NK-92 treated with Interleukin-12 subunit alpha and Interleukin-12 subunit beta, amount 100 ng/mL, for 24 hours (cell line): ENCODE data around the gene UBAP1.
A peak's percentile ranks its signal among the peaks of the same experiment; 100 is the strongest.
"Not testable (repeated sequence)": the region's sequence is repeated elsewhere in the genome, so short reads cannot be mapped to it uniquely, and the experiment has no call there.

Experiments used
- DNase-seq: peaks from one replicate; lab custom pipeline; 2025; lab: John Stamatoyannopoulos, UW

The UBAP1 gene

DNA sequence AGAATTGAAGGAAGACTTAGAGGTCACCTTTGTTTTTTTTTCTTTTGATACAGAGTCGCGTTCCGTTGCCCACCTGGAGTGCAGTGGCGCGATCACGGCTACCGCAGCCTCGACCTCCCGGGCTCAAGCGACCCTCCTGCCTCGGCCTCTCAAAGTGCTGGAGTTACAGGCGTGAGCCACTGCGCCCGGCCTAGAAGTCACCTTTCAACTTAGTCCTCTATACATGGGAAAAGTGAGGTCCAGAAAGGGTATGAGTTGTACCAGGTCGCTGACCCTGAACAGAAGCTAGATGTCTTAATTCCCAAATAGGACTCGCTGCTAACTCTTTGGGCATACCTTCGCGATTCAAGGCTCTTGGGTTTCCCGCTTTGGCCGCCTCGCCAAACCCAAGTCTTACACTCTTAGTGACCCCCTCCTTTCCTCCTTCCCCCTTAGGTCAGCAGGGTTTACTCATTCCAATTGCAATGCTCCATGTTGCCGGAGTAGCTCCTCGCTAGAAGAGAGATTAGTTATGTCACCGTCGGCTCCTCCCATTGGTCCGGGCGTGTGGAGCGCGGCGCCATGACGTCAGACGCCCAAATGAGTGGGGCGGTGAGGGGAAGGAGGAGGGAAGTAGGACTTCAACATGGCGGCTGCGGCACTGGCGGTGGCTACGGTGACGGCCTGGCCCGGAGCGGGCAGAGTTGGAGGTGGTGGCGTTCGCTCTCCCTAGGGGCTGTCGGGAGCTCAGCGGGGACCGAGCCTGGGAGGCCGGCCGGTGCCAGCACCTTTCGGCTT lies at the start of gene UBAP1:
Gene UBAP1, plus strand, starts transcription at position 608 of the 777 bp plus-strand sequence. CDS start 41,872 bp downstream, outside the sequence.
- peak; percentile 92 for DNase-seq

DNA sequence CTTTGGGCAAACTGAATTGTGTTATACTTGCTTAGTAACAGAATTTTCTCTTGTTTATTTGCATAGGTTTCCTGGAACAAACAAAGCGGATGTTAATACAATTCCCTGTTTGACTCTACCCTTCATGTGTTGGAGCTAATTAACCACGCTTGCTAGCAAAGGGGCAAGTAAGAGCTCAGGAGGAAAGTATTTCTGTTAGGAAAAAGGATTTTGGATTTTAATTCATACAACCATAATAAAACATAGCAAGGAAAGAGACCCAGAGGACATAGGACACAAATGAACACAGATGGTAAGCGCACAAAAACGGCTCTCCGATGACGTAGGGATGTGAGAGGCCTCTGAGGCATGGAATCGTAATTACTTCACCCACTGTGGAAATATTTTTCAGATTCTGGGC lies 47.3 kb upstream of the UBAP1 start:
- DNase-seq, result no peak

GRCh38 chr9:34133436-34133949 lies 45.4 kb upstream of the UBAP1 start:
- DNase-seq, result no peak

DNA sequence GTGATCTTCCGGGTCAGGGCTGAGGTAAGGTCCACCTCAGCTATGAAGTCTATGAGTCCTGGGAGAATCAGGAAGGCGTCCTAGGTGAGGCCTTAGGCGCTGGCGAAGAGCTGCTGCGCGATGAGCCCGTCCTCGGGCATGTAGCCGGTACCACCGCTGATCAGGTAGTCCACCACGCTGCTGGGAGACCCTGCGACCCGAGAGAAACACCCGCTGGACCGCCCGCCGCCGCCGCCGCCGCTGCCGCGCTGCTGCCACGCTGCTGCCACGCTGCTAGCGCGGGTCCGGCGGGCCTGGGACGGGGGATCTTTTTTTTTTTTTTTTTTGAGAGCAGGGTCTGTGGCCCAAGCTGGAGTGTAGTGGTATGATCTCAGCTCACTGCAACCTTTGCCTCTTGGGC lies 44.3 kb upstream of the UBAP1 start:
- DNase-seq, result no peak

GRCh38 chr9:34138644-34139043 lies 40.2 kb upstream of the UBAP1 start:
- not testable (repeated sequence) for DNase-seq

- no peak for DNase-seq
These were observed 39.2 kb upstream of the UBAP1 start for GRCh38 chr9:34139477-34140146.

- DNase-seq, result no peak
These were observed 38.0 kb upstream of the UBAP1 start for GRCh38 chr9:34140853-34141252.

DNA sequence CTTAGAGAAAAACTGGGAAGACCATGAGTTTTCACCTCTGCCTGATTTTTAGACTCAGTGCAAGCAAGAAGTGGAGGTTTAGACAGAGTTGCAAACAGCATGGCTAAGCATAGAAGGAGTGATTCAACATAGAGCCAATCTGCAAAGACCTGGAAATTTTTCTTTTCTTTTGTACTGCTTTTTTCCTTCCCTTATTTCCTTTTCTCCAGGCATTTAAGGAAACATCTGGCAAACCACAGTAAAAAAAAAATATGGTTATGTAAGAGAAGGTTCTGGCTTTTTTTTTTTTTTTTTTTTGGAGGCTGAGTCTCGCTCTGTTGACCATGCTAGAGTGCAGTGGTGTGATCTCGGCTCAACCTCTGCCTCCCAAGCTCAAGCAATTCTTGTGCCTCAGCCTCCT lies 35.7 kb upstream of the UBAP1 start:
- DNase-seq, result no peak

- peak; percentile 10 for DNase-seq
These were observed 33.7 kb upstream of the UBAP1 start for GRCh38 chr9:34145165-34145564.

DNA sequence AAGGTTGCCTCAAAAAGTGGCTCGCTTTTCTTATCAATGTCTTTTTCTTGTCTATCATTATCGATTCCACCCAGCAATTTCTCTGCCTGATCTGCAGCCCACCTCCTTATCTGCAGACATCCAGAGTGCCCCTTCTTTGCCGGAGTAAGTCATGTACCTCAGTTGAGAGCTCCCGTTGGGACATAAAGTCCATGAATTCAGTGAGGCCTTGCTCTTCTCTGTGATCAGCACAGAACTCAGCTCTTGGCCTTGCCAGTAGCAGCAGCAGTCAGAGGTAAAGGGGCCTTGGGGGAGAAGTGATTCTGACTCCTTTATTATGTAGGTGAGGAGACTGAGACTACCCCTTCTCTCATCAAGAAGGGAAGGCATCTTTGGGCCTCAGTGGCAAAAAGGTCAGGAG lies 27.4 kb upstream of the UBAP1 start:
- no peak for DNase-seq

DNA sequence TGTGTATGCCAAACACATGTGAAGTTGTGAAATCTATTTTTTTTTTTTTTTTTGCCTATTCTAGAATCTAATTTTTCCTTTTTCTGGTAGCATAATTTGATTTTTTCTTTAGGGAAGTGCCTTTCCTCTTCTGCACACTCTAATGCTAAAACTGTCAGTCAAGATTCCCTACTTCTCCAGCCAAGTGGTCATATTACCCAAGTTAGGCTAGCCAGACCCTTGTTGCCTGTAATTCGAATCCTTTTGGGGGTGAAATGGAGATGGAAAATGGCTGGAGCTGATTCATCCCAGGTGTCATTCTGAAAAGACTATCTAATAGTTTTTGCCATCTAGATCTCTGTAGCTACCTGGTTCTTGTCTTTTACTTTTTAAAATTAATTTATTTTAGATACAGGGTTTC lies 24.8 kb upstream of the UBAP1 start:
- no peak for DNase-seq

DNA sequence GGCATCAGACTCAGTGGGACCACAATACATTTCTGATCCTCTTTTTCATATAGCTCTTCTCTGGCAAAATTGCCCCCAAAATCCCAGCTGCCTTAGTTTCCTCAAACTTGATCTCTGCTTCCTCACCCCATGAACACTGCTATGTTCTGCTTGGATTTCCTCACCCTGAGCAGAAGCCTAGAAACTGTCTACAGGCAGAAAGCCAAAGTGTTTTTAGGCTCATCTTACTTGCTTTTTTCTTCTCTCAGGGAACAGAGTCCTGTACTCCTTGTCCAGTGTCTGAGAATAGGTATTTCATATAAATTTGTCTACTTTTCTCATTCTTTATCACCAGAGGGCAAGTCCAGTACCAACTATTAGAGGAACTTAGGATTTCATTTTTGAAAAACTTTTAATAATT lies 21.5 kb upstream of the UBAP1 start:
- no peak for DNase-seq

DNA sequence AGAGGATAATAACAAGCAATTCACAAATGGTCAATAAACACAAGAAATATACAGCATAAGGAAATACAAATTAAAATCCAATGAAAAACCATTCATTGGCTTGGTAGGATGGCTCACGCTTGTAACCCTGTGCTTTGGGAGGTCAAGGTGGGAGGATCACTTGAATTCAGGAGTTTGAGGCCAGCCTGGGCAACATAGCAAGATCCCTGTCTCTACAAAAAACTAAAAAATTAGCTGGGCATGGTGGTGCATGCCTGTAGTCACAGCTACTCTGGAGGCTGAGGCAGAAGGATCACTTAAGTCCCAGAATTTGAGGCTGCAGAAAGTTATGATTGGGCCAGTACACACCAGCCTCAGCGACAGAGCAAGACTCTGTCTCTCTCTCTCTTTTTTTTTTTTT lies 20.9 kb upstream of the UBAP1 start:
- no peak for DNase-seq

DNA sequence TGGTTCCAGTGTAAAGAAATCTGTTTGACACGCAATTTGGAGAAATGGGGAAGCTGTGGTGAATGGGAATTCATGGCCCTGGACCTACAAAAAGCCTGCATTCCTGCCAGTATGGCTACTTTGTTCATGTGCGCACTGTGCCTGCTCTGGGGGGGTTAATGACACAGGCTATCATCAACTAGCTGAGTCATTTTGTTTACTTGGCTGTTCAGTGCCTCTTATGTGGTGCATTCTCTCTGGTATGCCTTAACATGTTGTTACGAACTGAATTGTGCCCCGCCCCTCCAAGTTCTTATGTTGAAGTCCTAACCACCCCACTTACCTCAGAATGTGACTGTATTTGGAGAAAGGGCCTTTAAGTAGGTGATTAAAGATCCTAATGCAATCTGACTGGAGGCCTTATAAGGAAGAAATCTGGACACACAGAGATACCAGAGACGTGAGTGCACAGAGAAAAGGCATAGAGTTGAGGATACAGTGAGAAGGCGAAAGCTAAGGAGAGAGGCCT lies 20.4 kb upstream of the UBAP1 start:
- no peak for DNase-seq

DNA sequence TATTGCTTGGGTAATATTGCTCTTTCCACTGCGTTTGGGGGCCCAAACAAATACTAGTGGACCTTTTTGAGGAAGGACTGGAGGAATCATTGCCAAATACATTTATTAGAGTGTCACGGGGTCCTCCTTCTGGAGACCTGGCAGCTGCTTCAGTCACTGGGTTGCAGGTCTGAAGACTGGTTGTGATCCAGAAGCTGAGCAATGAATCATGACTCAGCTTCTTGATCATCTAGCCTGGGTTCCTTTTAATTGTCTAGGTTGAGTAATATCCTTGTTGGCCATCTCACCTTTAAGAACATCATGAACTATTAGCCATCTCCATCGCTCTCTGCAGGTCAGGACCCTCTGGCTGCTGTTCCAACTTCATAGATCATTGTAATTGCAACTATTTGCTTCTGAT lies 15.4 kb upstream of the UBAP1 start:
- peak; percentile 7 for DNase-seq

DNA sequence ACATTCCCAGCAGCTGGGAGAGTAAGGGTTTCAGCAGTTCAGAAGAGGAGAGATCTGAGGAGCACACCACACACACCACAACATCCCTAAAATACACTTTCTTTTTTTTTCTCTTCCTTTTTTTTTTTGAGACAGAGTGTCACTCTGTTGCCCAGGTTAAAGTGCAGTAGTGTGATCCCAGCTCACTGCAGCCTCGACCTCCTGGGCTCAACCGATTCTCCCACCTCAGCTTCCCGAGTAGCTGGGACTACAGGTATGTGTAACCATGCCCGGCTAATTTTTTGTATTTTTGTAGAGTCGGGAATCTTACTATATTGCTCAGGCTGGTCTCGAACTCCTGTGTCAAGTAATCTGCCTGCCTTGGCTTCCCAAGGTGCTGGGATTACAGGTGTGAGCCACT lies 9.7 kb upstream of the UBAP1 start:
- no peak for DNase-seq

- no peak for DNase-seq
These were observed 8.4 kb upstream of the UBAP1 start for GRCh38 chr9:34170237-34170991.

- DNase-seq, result no peak
These were observed 6.9 kb upstream of the UBAP1 start for GRCh38 chr9:34171753-34172535.

DNA sequence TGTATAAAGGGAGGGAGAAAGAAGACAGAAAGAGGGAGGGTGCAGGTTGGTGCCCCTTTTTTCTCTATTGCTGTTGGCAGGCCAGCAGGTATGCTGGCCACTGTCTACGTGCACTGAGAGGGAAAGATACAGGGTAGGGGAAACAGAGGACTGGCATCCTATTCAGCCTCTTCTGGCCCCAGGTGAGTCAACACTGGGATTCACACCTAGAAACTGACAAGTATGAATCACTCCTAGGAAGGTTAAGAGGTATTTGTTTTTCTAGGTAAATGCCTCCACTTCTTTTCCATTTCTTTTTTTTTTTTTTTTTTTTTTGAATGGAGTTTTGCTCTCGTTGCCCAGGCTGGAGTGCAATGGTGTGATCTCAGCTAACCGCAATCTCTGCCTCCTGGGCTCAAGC lies 2.8 kb upstream of the UBAP1 start:
- no peak for DNase-seq

DNA sequence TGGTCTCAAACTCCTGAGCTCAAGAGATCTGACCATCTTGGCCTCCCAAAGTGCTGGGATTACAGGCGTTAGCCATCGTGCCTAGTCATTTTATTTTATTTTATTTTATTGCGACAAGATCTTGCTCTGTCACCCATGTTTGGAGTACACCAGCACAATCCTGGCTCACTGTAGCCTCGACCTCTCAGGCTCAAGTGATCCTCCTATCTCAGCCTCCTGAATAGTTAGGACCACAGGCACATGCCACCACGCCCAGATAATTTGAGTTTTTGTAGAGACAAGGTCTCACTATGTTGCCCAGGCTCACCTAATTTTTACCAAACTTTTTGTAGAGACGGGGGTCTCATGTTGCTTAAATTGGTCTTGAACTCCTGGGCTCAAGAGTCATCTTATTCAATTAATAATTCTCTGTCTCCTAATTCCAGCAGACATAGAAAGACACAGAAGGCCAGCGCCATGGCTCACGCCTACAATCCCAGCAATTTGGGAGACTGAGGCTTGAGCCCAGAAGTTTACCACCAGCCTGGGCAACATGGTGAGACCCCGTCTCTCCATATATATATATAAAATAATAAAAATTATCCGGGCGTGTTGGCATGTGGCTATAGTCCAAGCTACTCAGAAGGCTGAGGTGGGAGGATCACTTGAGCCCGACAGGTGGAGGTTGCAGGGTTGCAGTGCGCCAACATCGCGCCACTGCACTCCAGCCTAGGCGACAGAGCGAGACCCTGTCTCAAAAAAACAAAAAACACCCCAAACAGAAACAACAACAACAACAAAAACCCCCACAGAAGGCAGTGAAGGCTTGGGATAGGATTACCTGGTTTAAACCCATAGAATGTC lies 1.0 kb upstream of the UBAP1 start:
- DNase-seq, result no peak
